SK-N-SH (cell line): ENCODE data around the gene ZNF575. TPM values are rescaled to one million over a fixed set of nuclear protein-coding genes. Genes with fewer than 3 reads are reported as not detected.
"Not testable (repeated sequence)": the region's sequence is repeated elsewhere in the genome, so short reads cannot be mapped to it uniquely, and the experiment has no call there.

Source experiments
- CTCF ChIA-PET: fragments of 300-600, 350-600 bp; formaldehyde crosslinking; extraction: SDS; loops from one replicate; lab custom pipeline; 2021; lab: Yijun Ruan, JAX
- POLR2A ChIA-PET: fragments of 350-600 bp; sonication (Branson Sonifier 250); formaldehyde crosslinking; extraction: SDS; loops from one replicate; lab custom pipeline; 2020; ENCODE audit warnings: antibody characterized with exemption, inconsistent platforms; lab: Yijun Ruan, JAX
- DNase-seq: peaks from one replicate; pipeline ENCODE4 v3.0.0; 2012
- H2AFZ ChIP-seq: fragments of 200-600 bp; sonication (generic); 2 replicates; pipeline ENCODE4 v1.8.1; 2016; ENCODE audit warnings: antibody characterized with exemption, mild to moderate bottlenecking, low read depth
- H3F3A ChIP-seq: fragments of 200-600 bp; sonication (generic); replicated peaks from 2 replicates; pipeline ENCODE3; 2016; ENCODE audit warnings: antibody characterized with exemption, mild to moderate bottlenecking; ENCODE audit not compliant: insufficient read depth
- H3K27ac ChIP-seq, 2 experiments: fragments of 200-500 bp in 1 of 2; fragments of 200-600 bp in 1 of 2; sonication (Bioruptor generic) in 1 of 2; sonication (generic), shearing (Covaris generic) in 1 of 2; 2 replicates each; pipeline versions ENCODE4 v1.5.1 to v1.6.1; 2014 to 2016; ENCODE audit warnings: low read depth in 2 of 2, inconsistent platforms in 1 of 2, low read length in 1 of 2, mild to moderate bottlenecking in 1 of 2, mixed read lengths in 1 of 2
- H3K27me3 ChIP-seq: fragments of 200-600 bp; sonication (generic), shearing (Covaris generic); 2 replicates; pipeline ENCODE4 v1.6.1; 2016; ENCODE audit warnings: mixed run types; ENCODE audit not compliant: insufficient read depth
- H3K36me3 ChIP-seq, 2 experiments: fragments of 200-500 bp in 1 of 2; fragments of 200-600 bp in 1 of 2; sonication (Bioruptor generic) in 1 of 2; sonication (generic) in 1 of 2; replicated peaks in 1 of 2; 2 replicates each; pipeline versions ENCODE3 to v1.5.1; 2014 to 2016; ENCODE audit warnings: low read length in 1 of 2, mild to moderate bottlenecking in 1 of 2; ENCODE audit not compliant: insufficient read depth in 2 of 2, control insufficient read depth in 1 of 2
- H3K4me1 ChIP-seq, 2 experiments: fragments of 200-500 bp in 1 of 2; fragments of 200-600 bp in 1 of 2; sonication (Bioruptor generic) in 1 of 2; sonication (generic), shearing (Covaris generic) in 1 of 2; 2 replicates each; pipeline versions ENCODE4 v1.5.1 to v1.6.1; 2014 to 2016; ENCODE audit warnings: low read depth in 1 of 2, low read length in 1 of 2, mixed run types in 1 of 2; ENCODE audit not compliant: insufficient read depth in 2 of 2, control insufficient read depth in 1 of 2
- H3K4me2 ChIP-seq: fragments of 200-600 bp; sonication (generic), shearing (Covaris generic); 2 replicates; pipeline ENCODE4 v1.6.1; 2017; ENCODE audit warnings: mixed run types
- H3K4me3 ChIP-seq, 2 experiments: fragments of 200-500 bp in 1 of 2; fragments of 200-600 bp in 1 of 2; sonication (Bioruptor generic) in 1 of 2; sonication (generic), shearing (Covaris generic) in 1 of 2; 2 replicates each; pipeline versions ENCODE4 v1.5.1 to v1.8.1; 2014 to 2016; ENCODE audit warnings: low read depth in 2 of 2, inconsistent platforms in 1 of 2, low read length in 1 of 2, mild to moderate bottlenecking in 1 of 2, mixed read lengths in 1 of 2, moderate library complexity in 1 of 2
- H3K79me2 ChIP-seq: fragments of 200-600 bp; sonication (generic); 2 replicates; pipeline ENCODE4 v1.8.1; 2017; ENCODE audit warnings: mild to moderate bottlenecking; ENCODE audit not compliant: insufficient read depth
- H3K9ac ChIP-seq: fragments of 200-600 bp; sonication (generic); 2 replicates; pipeline ENCODE4 v1.6.1; 2017; ENCODE audit warnings: mixed run types
- H3K9me2 ChIP-seq: fragments of 200-600 bp; sonication (generic); 2 replicates; pipeline ENCODE4 v1.6.1; 2017; ENCODE audit warnings: mixed run types
- H3K9me3 ChIP-seq: fragments of 200-600 bp; sonication (generic); 2 replicates; pipeline ENCODE4 v1.6.1; 2017; ENCODE audit warnings: mixed run types, mild to moderate bottlenecking, moderate library complexity
- H4K20me1 ChIP-seq: fragments of 200-600 bp; sonication (generic); 2 replicates; pipeline ENCODE4 v1.6.1; 2017; ENCODE audit warnings: mild to moderate bottlenecking, mixed run types; ENCODE audit not compliant: insufficient read depth
- CHD2 ChIP-seq: fragments of 150-350 bp; IDR thresholded peaks from 2 replicates; pipeline ENCODE4 v1.6.1; 2018; ENCODE audit warnings: low read length; ENCODE audit not compliant: partially characterized antibody
- CTCF ChIP-seq: fragments of 200-600 bp; sonication (generic); IDR thresholded peaks from 2 replicates; pipeline ENCODE4 v1.6.1; 2017; ENCODE audit warnings: antibody characterized with exemption, mild to moderate bottlenecking, moderate library complexity
- EP300 ChIP-seq, 2 experiments: IDR thresholded peaks; 2 replicates each; pipeline versions ENCODE4 v1.4.0 to v1.6.1; 2012; ENCODE audit warnings: borderline replicate concordance in 1 of 2, low read depth in 1 of 2, low read length in 1 of 2
- FOSL2 ChIP-seq: IDR thresholded peaks from 2 replicates; pipeline ENCODE4 v1.4.0; 2012; ENCODE audit warnings: low read depth, mild to moderate bottlenecking, moderate library complexity, borderline replicate concordance
- MAX ChIP-seq: IDR thresholded peaks from 2 replicates; pipeline ENCODE4 v1.4.0; 2012; ENCODE audit warnings: low read depth
- NRF1 ChIP-seq: IDR thresholded peaks from 2 replicates; pipeline ENCODE4 v1.6.1; 2012; ENCODE audit warnings: low read depth, mild to moderate bottlenecking, low read length
- PBX3 ChIP-seq: IDR thresholded peaks from 2 replicates; pipeline ENCODE4; 2012
- RAD21 ChIP-seq: IDR thresholded peaks from 2 replicates; pipeline ENCODE4 v1.6.1; 2012; ENCODE audit warnings: mild to moderate bottlenecking, low read length
- SMC3 ChIP-seq: IDR thresholded peaks from 2 replicates; pipeline ENCODE4 v1.6.1; 2012; ENCODE audit warnings: low read depth, low read length, improper control_type of control experiment
- TEAD4 ChIP-seq: IDR thresholded peaks from 2 replicates; pipeline ENCODE4 v1.4.0; 2012; ENCODE audit warnings: mild to moderate bottlenecking, borderline replicate concordance; ENCODE audit not compliant: insufficient read depth
- USF1 ChIP-seq: IDR thresholded peaks from 2 replicates; pipeline ENCODE4 v1.4.0; 2012; ENCODE audit warnings: low read depth, borderline replicate concordance
- whole genome bisulfite sequencing: methylation state at CpG from one replicate; pipeline ENCODE4 v1.1.6; 2017; ENCODE audit warnings: low lambda C conversion rate; 5-methylcytosine and 5-hydroxymethylcytosine counted together
- polyA plus RNA-seq, 3 experiments: library from polyadenylated mRNA; depleted of rRNA; stranded (reverse); fragments of >200 nt; gene quantifications; 2 replicates each; pipeline ENCODE4 v1.2.3, GENCODE V29; 2012

The ZNF575 gene
- polyA plus RNA-seq, 1 of the 3 experiments (the other 2 are of a cell fraction): 1.0 TPM

GRCh38 chr19:43519436-43520088 lies 13.4 kb upstream of the ZNF575 start:
- H3K9ac ChIP-seq: no peak overlapping the region
- H3K27me3 ChIP-seq: no peaks in the 10 kb centered on the region
- ChIA-PET POLR2A (interaction anchor here (0.9 kb wide), 1 partner anchor 80 kb away, joined by 4 read pairs; no protein-coding TSS in a partner anchor), CTCF (interaction anchor here (0.6 to 24.7 kb wide), 35 partner anchors 8 to 133 kb away, joined by 3 to 632 read pairs (median 6); partner anchors contain the start of genes ETHE1, IRGQ, LYPD3 and PHLDB3)
- no peaks in the 10 kb centered on the region for H3K36me3 ChIP-seq
- H3K4me3 ChIP-seq: peak overlapping the region in 1 of 2 experiments; percentile 18; a peak in 1 of 4 replicates
- no peak for TF ChIP-seq USF1
- TF ChIP-seq SMC3: peak; percentile 93
- TF ChIP-seq MAX: no peak
- TF ChIP-seq PBX3: 0 out of 2 replicates have a peak, but pooled peaks have one; percentile 20
- peak; percentile 51; the same call in 1 of the 2 replicates for TF ChIP-seq FOSL2
- TF ChIP-seq RAD21: peak; percentile 97
- no peak for TF ChIP-seq CHD2
- TF ChIP-seq CTCF: peak; percentile 93
- 52% methylated on average over 10 of the region's 10 CpGs for WGBS
- peak; percentile 73 for DNase-seq
- no peaks in the 10 kb centered on the region for H3K9me2 ChIP-seq
- H3K4me1 ChIP-seq: no peaks in the 10 kb centered on the region; a peak in 1 of 4 replicates
- no peak overlapping the region for H3K27ac ChIP-seq
- peaks cover 4% of the 10 kb centered on the region for H3F3A ChIP-seq
- 0 out of 2 replicates have a peak, but pooled peaks cover 4% of the 10 kb centered on the region for H3K79me2 ChIP-seq
- no peak overlapping the region for H3K4me2 ChIP-seq
- no peaks in the 10 kb centered on the region for H4K20me1 ChIP-seq
- no peaks in the 10 kb centered on the region for H3K9me3 ChIP-seq
- H2AFZ ChIP-seq: no peak overlapping the region

- H3K9me2 ChIP-seq: no peaks in the 10 kb centered on the region
- no peak for TF ChIP-seq EP300 (IDR thresholded peaks at IDR 0.05; ENCODE audit: borderline replicate concordance in 1 of 2, low read depth in 1 of 2, low read length in 1 of 2)
- TF ChIP-seq NRF1: no peak
- no peak for TF ChIP-seq PBX3
- TF ChIP-seq TEAD4: no peak
- no peak for TF ChIP-seq CTCF
- no peaks in the 10 kb centered on the region for H4K20me1 ChIP-seq
- no peaks in the 10 kb centered on the region for H3K27me3 ChIP-seq
- CTCF ChIA-PET: interaction anchor here (0.8 to 24.7 kb wide), 2 partner anchors 19 to 83 kb away, joined by 3 to 632 read pairs; no protein-coding TSS in a partner anchor
- no peak overlapping the region for H3K4me3 ChIP-seq
- no peak for DNase-seq
- H3K79me2 ChIP-seq: peaks cover 28% of the 10 kb centered on the region
- no peaks in the 10 kb centered on the region for H3K36me3 ChIP-seq
- peaks cover 6 to 14% of the 10 kb centered on the region in 2 experiments; a peak in 2 of 4 replicates for H3K4me1 ChIP-seq
- no peaks in the 10 kb centered on the region for H3K9me3 ChIP-seq
- 81% methylated on average over 5 of the region's 5 CpGs for WGBS
- H3K4me2 ChIP-seq: no peak overlapping the region
- H3K27ac ChIP-seq: no peak overlapping the region
- POLR2A ChIA-PET: no interaction called here
- H3K9ac ChIP-seq: no peak overlapping the region
- no peak overlapping the region for H2AFZ ChIP-seq
- peaks cover 4% of the 10 kb centered on the region for H3F3A ChIP-seq
Observed at GRCh38 chr19:43522929-43523328, 10.1 kb upstream of the ZNF575 start.

- CTCF ChIA-PET: interaction anchor here (24.7 kb wide), 1 partner anchor 84 kb away, joined by 632 read pairs; no protein-coding TSS in a partner anchor
Observed at GRCh38 chr19:43523696-43524095, 9.3 kb upstream of the ZNF575 start.

More at GRCh38 chr19:43523696-43524095, 9.3 kb upstream of the ZNF575 start:
- H3K9me2 ChIP-seq, H3F3A ChIP-seq, H3K27me3 ChIP-seq, H3K27ac ChIP-seq, H4K20me1 ChIP-seq, H3K9me3 ChIP-seq, H3K4me3 ChIP-seq, H3K36me3 ChIP-seq, H3K4me2 ChIP-seq, DNase-seq, H3K9ac ChIP-seq, H2AFZ ChIP-seq, POLR2A ChIA-PET: not testable (repeated sequence)
- Histone ChIP-seq H3K79me2 (peaks cover 28% of the 10 kb centered on the region), H3K4me1 (peaks cover 6 to 14% of the 10 kb centered on the region in 2 experiments; a peak in 2 of 4 replicates)
- 97% methylated on average over 8 of the region's 8 CpGs for WGBS
